ENCODE data around the gene GABRB3. TPM values are rescaled to one million over a fixed set of nuclear protein-coding genes. Genes with fewer than 3 reads are reported as not detected.
"Not testable (repeated sequence)": the region's sequence is repeated elsewhere in the genome, so short reads cannot be mapped to it uniquely, and the experiment has no call there.

GABRB3 gene
- total RNA-seq, 2 donors from 2014 or later, result 0.07 TPM; not detected in 1

GRCh38 chr15:26722621-26723160, 50.2 kb downstream of the GABRB3 start:
- Mint-ChIP-seq H3K27me3 (ENCODE audit: low read depth) (peaks cover 15% of the 10 kb centered on the region), H3K4me3 (no peak overlapping the region)
- no peak for ATAC-seq (replicated peaks in 1 of 2)

DNA sequence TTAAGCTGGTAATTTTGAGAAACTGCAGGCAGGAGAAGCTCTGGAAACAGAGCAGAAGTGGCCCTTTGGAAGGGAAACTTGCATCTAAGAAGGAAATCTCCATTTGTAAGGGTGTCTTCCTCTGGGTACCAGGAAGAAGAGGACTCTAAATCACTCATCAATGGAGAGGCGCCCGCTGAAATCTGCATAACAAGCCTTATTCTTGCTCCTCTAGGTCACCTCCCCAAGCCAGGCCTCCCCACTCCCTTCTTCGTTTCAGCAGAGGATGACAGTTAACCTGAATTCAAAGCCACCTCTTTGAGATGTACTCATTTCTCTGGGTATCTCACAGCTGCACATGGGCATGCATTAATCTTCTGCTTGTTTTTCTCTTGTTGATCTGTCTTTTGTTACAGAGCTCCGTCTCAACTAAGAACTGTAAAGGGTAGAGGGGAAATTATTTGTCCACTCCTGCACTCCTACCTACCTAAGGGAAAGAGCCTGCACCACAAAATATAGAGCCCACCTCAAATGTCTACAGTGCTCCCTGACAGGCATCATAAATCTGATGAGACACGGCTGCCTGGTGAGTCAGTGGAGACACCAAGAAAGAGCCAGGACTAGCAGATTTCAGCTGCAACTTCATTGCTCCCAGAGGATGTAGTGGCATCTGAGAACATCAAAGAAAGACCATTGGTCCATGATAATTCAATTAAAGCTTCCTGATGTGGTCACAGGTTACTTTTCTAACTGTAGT, 51.5 kb downstream of the GABRB3 start:
- Mint-ChIP-seq H3K27ac (no peak overlapping the region), H3K36me3 (ENCODE audit: insufficient read depth in 2 of 2) (peaks cover 0 to 5% of the 10 kb centered on the region in 2 donors), H3K4me3 (no peak overlapping the region), H3K9me3 (peaks cover 7 to 17% of the 10 kb centered on the region in 2 donors), H3K27me3 (ENCODE audit: low read depth) (peaks cover 15% of the 10 kb centered on the region), H3K4me1 (ENCODE audit: low read depth) (no peaks in the 10 kb centered on the region)
- DNase-seq, result no peak
- no peak for ATAC-seq (replicated peaks in 1 of 2)

More at GRCh38 chr15:26722621-26723160, 50.2 kb downstream of the GABRB3 start:
- Mint-ChIP-seq H3K27ac (no peak overlapping the region), H3K4me1 (ENCODE audit: low read depth) (no peaks in the 10 kb centered on the region), H3K36me3 (ENCODE audit: insufficient read depth in 2 of 2) (peaks cover 0 to 5% of the 10 kb centered on the region in 2 donors), H3K9me3 (peaks cover 5 to 15% of the 10 kb centered on the region in 2 donors)
- DNase-seq, result no peak

GRCh38 chr15:26720546-26720945, 52.3 kb downstream of the GABRB3 start:
- peaks cover 7 to 17% of the 10 kb centered on the region in 2 donors for H3K9me3 Mint-ChIP-seq
- peaks cover 0 to 5% of the 10 kb centered on the region in 2 donors for H3K36me3 Mint-ChIP-seq (ENCODE audit: insufficient read depth in 2 of 2)
- no peaks in the 10 kb centered on the region for H3K4me1 Mint-ChIP-seq (ENCODE audit: low read depth)
- peaks cover 15% of the 10 kb centered on the region for H3K27me3 Mint-ChIP-seq (ENCODE audit: low read depth)
- DNase-seq (no peak), ATAC-seq (replicated peaks in 1 of 2) (no peak)
- H3K27ac Mint-ChIP-seq, result no peak overlapping the region
- H3K4me3 Mint-ChIP-seq, result no peak overlapping the region

GRCh38 chr15:26719866-26720265, 53.0 kb downstream of the GABRB3 start:
- H3K4me3 Mint-ChIP-seq; DNase-seq; H3K27ac Mint-ChIP-seq; ATAC-seq (replicated peaks in 1 of 2); H3K36me3 Mint-ChIP-seq (ENCODE audit: insufficient read depth in 2 of 2); H3K4me1 Mint-ChIP-seq (ENCODE audit: low read depth): not testable (repeated sequence)
- peaks cover 7 to 17% of the 10 kb centered on the region in 2 donors for H3K9me3 Mint-ChIP-seq
- peaks cover 15% of the 10 kb centered on the region for H3K27me3 Mint-ChIP-seq (ENCODE audit: low read depth)

DNA sequence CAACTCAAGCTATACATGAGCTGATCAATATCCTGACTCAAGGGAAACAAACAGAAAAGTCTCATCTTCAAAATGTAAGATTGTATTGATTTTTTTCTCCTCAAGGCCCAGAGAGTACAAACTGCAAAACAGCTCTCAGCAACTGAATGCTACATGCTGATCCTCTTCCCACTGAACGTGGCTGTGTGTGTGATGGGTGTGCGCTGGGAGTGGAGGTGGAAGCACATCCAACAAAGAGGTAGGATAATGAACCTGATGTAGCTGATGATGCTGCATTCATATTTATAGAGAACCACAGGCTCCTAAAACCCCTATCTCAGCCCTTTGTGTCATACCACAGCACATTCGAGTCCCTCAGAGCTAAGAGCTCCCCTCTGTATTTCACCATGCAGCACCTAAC, 56.8 kb downstream of the GABRB3 start:
- no peak overlapping the region for H3K4me3 Mint-ChIP-seq
- H3K36me3 Mint-ChIP-seq (ENCODE audit: insufficient read depth in 2 of 2), result peaks cover 5% of the 10 kb centered on the region in 2 donors
- ATAC-seq (replicated peaks in 1 of 2), result no peak
- peaks cover 14 to 18% of the 10 kb centered on the region in 2 donors for H3K9me3 Mint-ChIP-seq
- H3K27ac Mint-ChIP-seq, result no peak overlapping the region
- H3K27me3 Mint-ChIP-seq (ENCODE audit: low read depth), result peaks cover 15% of the 10 kb centered on the region
- no peak for DNase-seq
- H3K4me1 Mint-ChIP-seq (ENCODE audit: low read depth), result no peaks in the 10 kb centered on the region

DNA sequence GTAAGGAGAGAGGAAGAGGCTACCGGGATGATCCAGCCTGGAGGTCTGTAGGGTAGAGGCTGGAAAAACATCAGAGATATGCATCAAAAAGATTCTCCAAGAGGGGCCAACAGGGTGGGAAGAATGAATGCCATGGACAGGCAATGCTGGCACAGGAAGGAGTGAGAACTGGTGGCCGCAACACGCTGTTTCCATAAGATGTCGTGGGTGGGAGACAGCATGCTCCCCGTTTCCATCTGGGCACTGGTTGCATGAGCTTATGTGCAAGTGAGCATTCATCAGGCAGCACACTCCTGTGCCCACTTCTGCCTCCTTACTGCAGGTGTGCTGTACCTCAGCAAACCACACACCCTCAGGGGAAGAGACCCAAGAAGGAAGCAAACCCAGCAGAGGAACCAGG, 59.4 kb downstream of the GABRB3 start:
- no peaks in the 10 kb centered on the region for H3K4me1 Mint-ChIP-seq (ENCODE audit: low read depth)
- peaks cover 0 to 5% of the 10 kb centered on the region in 2 donors for H3K36me3 Mint-ChIP-seq (ENCODE audit: insufficient read depth in 2 of 2)
- ATAC-seq (replicated peaks in 1 of 2) (no peak), DNase-seq (no peak)
- no peak overlapping the region for H3K27ac Mint-ChIP-seq
- peaks cover 7 to 9% of the 10 kb centered on the region in 2 donors for H3K9me3 Mint-ChIP-seq
- no peak overlapping the region for H3K4me3 Mint-ChIP-seq
- H3K27me3 Mint-ChIP-seq (ENCODE audit: low read depth), result peaks cover under 1% of the 10 kb centered on the region

DNA sequence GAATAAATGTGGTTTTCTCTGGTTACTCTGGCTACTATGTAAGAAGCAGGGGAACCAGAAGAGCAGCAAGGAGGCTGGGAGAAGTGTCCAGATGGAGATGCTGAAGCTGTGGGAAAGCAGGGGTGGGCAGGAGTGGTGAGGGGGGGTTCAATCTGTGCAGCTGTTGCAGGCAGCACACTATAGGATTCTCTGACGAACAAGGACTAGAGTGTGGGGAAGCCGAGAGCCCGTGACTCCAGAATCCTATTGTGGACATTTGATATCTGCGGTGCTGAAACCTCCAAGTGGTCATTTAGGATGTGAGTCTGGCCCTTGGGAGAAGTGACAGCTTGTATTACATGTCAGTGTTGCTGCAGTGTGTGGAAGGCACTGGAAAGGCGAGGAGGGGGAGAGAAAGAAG, 60.5 kb downstream of the GABRB3 start:
- H3K27me3 Mint-ChIP-seq (ENCODE audit: low read depth), result no peaks in the 10 kb centered on the region
- no peak overlapping the region for H3K4me3 Mint-ChIP-seq
- H3K36me3 Mint-ChIP-seq (ENCODE audit: insufficient read depth in 2 of 2), result peaks cover 0 to 5% of the 10 kb centered on the region in 2 donors
- ATAC-seq (replicated peaks in 1 of 2) (no peak), DNase-seq (no peak)
- peaks cover 7 to 11% of the 10 kb centered on the region in 2 donors for H3K9me3 Mint-ChIP-seq
- H3K4me1 Mint-ChIP-seq (ENCODE audit: low read depth), result no peaks in the 10 kb centered on the region
- no peak overlapping the region for H3K27ac Mint-ChIP-seq

- ATAC-seq (replicated peaks in 1 of 2) (no peak), DNase-seq (no peak)
- Mint-ChIP-seq H3K27me3 (ENCODE audit: low read depth) (no peaks in the 10 kb centered on the region), H3K9me3 (peaks cover 10 to 11% of the 10 kb centered on the region in 2 donors), H3K4me3 (no peak overlapping the region), H3K36me3 (ENCODE audit: insufficient read depth in 2 of 2) (peaks cover 0 to 5% of the 10 kb centered on the region in 2 donors), H3K27ac (no peak overlapping the region), H3K4me1 (ENCODE audit: low read depth) (no peaks in the 10 kb centered on the region)
Measured at GRCh38 chr15:26711445-26711844, 61.4 kb downstream of the GABRB3 start.

DNA sequence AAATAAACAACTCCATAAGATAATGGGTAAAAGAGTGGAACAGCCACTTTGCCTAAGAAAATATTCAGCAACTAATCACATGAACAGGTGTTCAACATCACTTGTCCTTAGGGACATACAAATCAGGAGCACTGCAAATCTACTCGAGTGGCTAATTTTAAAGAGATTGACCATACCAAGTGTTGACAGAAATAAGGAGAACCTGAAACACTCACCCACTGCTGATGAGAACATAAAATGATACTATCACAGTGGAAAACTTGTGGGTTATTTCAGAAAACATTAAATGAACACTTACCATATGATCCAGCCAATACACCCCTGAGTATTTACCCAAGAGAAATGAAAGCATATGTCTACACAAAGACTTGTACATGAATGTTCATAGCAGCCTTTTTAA, 70.5 kb downstream of the GABRB3 start:
- no peak overlapping the region for H3K4me3 Mint-ChIP-seq
- H3K27ac Mint-ChIP-seq, result no peak overlapping the region
- H3K27me3 Mint-ChIP-seq (ENCODE audit: low read depth), result no peaks in the 10 kb centered on the region
- no peaks in the 10 kb centered on the region for H3K4me1 Mint-ChIP-seq (ENCODE audit: low read depth)
- DNase-seq, result no peak
- H3K36me3 Mint-ChIP-seq (ENCODE audit: insufficient read depth in 2 of 2), result no peaks in the 10 kb centered on the region
- H3K9me3 Mint-ChIP-seq, result peaks cover 5 to 9% of the 10 kb centered on the region in 2 donors
- ATAC-seq (replicated peaks in 1 of 2), result no peak

- DNase-seq, result no peak
- no peak overlapping the region for H3K4me3 Mint-ChIP-seq
- no peaks in the 10 kb centered on the region for H3K36me3 Mint-ChIP-seq (ENCODE audit: insufficient read depth in 2 of 2)
- no peak overlapping the region for H3K27ac Mint-ChIP-seq
- no peak for ATAC-seq (replicated peaks in 1 of 2)
- H3K4me1 Mint-ChIP-seq (ENCODE audit: low read depth), result no peaks in the 10 kb centered on the region
- peaks cover 4 to 10% of the 10 kb centered on the region in 2 donors for H3K9me3 Mint-ChIP-seq
- no peaks in the 10 kb centered on the region for H3K27me3 Mint-ChIP-seq (ENCODE audit: low read depth)
Measured at GRCh38 chr15:26698555-26698954, 74.3 kb downstream of the GABRB3 start.

DNA sequence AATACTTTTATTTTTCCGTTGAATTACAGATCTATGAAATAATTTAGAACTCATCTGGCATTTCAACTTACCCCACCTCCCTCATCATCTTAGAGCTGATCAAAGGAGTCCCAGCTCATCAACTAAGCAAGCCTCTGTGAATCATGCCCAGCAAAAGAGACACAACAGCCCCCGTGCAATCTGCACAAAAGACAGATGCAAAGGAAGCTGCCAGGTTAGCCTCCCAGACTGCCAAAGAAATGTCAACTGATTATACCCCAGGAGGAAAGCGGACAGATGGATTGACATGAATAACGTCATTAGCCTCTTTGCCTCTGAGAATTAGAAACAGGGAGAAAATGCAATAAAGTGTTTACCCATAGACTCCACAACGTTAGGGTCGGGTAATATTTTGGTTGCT, 75.0 kb downstream of the GABRB3 start:
- no peak for ATAC-seq (replicated peaks in 1 of 2)
- no peak overlapping the region for H3K4me3 Mint-ChIP-seq
- no peak for DNase-seq
- H3K27ac Mint-ChIP-seq, result no peak overlapping the region
- peaks cover 0 to 3% of the 10 kb centered on the region in 2 donors for H3K36me3 Mint-ChIP-seq (ENCODE audit: insufficient read depth in 2 of 2)
- peaks cover 3 to 13% of the 10 kb centered on the region in 2 donors for H3K9me3 Mint-ChIP-seq
- H3K27me3 Mint-ChIP-seq (ENCODE audit: low read depth), result no peaks in the 10 kb centered on the region
- H3K4me1 Mint-ChIP-seq (ENCODE audit: low read depth), result no peaks in the 10 kb centered on the region

- DNase-seq, result no peak
- ATAC-seq (replicated peaks in 1 of 2), result no peak
- no peak overlapping the region for H3K4me3 Mint-ChIP-seq
Measured at GRCh38 chr15:26691249-26691648, 81.6 kb downstream of the GABRB3 start.

GRCh38 chr15:26690778-26691177, 82.1 kb downstream of the GABRB3 start:
- Mint-ChIP-seq H3K27me3 (ENCODE audit: low read depth) (no peaks in the 10 kb centered on the region), H3K4me3 (no peak overlapping the region), H3K4me1 (ENCODE audit: low read depth) (no peaks in the 10 kb centered on the region), H3K9me3 (peaks cover 4 to 12% of the 10 kb centered on the region in 2 donors), H3K27ac (no peak overlapping the region), H3K36me3 (ENCODE audit: insufficient read depth in 2 of 2) (peaks cover 0 to 4% of the 10 kb centered on the region in 2 donors)
- ATAC-seq (replicated peaks in 1 of 2), result no peak
- DNase-seq, result no peak

More at GRCh38 chr15:26691249-26691648, 81.6 kb downstream of the GABRB3 start:
- peaks cover 4 to 12% of the 10 kb centered on the region in 2 donors for H3K9me3 Mint-ChIP-seq
- H3K27me3 Mint-ChIP-seq (ENCODE audit: low read depth), result no peaks in the 10 kb centered on the region
- peaks cover 0 to 4% of the 10 kb centered on the region in 2 donors for H3K36me3 Mint-ChIP-seq (ENCODE audit: insufficient read depth in 2 of 2)
- H3K27ac Mint-ChIP-seq, result no peak overlapping the region
- no peaks in the 10 kb centered on the region for H3K4me1 Mint-ChIP-seq (ENCODE audit: low read depth)

Measured in activated T-cell treated with anti-CD3 and anti-CD28 coated beads, Interleukin-2, amount 50 U/mL, for 72 hours (primary cell).